ENCODE measurements around the gene CAPN5.

GRCh38 chr11:77149716-77150392 lies 83.1 kb downstream of the CAPN5 start:
- no peak for TF ChIP-seq EZH2 (IDR thresholded peaks at IDR 0.05; ENCODE audit: insufficient read depth, poor library complexity, severe bottlenecking)
- TF ChIP-seq EZH2phosphoT487 (IDR thresholded peaks at IDR 0.05; ENCODE audit: insufficient read depth, low read depth), result no peak
